HEK293 (cell line): ENCODE results near the gene SPTBN2.

ENCODE experiments used
- CTCF ChIA-PET: fragments of 350-600 bp; formaldehyde crosslinking; extraction: SDS; loops from one replicate; lab custom pipeline; 2021; ENCODE audit warnings: antibody characterized with exemption; lab: Yijun Ruan, JAX
- POLR2A ChIA-PET: fragments of 300-600 bp; formaldehyde crosslinking; extraction: SDS; loops from one replicate; lab custom pipeline; 2020; ENCODE audit warnings: antibody characterized with exemption, inconsistent platforms; lab: Yijun Ruan, JAX
- H3K27ac ChIP-seq: fragments of 200-500 bp; sonication (Bioruptor generic); 2 replicates; pipeline ENCODE4 v1.5.1; 2014; ENCODE audit warnings: low read depth, low read length, control low read depth, inconsistent platforms; ENCODE audit errors: extremely low read depth
- H3K36me3 ChIP-seq, 2 experiments: fragments of 200-500 bp in 1 of 2; sonication (Bioruptor generic) in 1 of 2; 1 replicate in 1 of 2; 2 replicates in 1 of 2; pipeline ENCODE4 v1.5.1; 2014 to 2017; ENCODE audit warnings: inconsistent platforms in 2 of 2, low read length in 2 of 2; ENCODE audit not compliant: control insufficient read depth in 2 of 2, insufficient read depth in 1 of 2
- H3K4me1 ChIP-seq: fragments of 200-500 bp; sonication (Bioruptor generic); 2 replicates; pipeline ENCODE4 v1.5.1; 2014; ENCODE audit warnings: mild to moderate bottlenecking, low read length, inconsistent platforms; ENCODE audit not compliant: control insufficient read depth, insufficient read depth
- H3K4me3 ChIP-seq: 2 replicates; pipeline ENCODE4 v1.5.1; 2011; ENCODE audit warnings: low read depth, mild to moderate bottlenecking, control low read depth, low read length, moderate library complexity
- H3K9me3 ChIP-seq: fragments of 200-500 bp; sonication (Bioruptor generic); 2 replicates; pipeline ENCODE4 v1.5.1; 2014; ENCODE audit warnings: low read depth, low read length, inconsistent platforms; ENCODE audit not compliant: control insufficient read depth, insufficient read depth
- EGR2 ChIP-seq: fragments of 450-650 bp; formaldehyde crosslinking; IDR thresholded peaks from 2 replicates; pipeline ENCODE4 v1.5.1; 2016; ENCODE audit warnings: low read depth, missing biosample characterization, missing genetic modification characterization
- KLF17 ChIP-seq: fragments of 450-650 bp; formaldehyde crosslinking; IDR thresholded peaks from 2 replicates; pipeline ENCODE4 v1.5.1; 2016; ENCODE audit warnings: missing biosample characterization, missing genetic modification characterization
- ZBTB10 ChIP-seq: fragments of 450-650 bp; formaldehyde crosslinking; IDR thresholded peaks from 2 replicates; pipeline ENCODE4 v1.5.1; 2016; ENCODE audit warnings: missing biosample characterization, missing genetic modification characterization
- ZFP37 ChIP-seq: fragments of 450-650 bp; formaldehyde crosslinking; IDR thresholded peaks from 2 replicates; pipeline ENCODE4 v1.5.1; 2016; ENCODE audit warnings: missing biosample characterization, missing genetic modification characterization
- ZNF140 ChIP-seq: fragments of 450-650 bp; formaldehyde crosslinking; IDR thresholded peaks from 2 replicates; pipeline ENCODE4 v1.5.1; 2016; ENCODE audit warnings: missing biosample characterization, missing genetic modification characterization
- ZNF155 ChIP-seq: fragments of 450-650 bp; formaldehyde crosslinking; IDR thresholded peaks from 2 replicates; pipeline ENCODE4 v1.5.1; 2016; ENCODE audit warnings: missing biosample characterization, missing genetic modification characterization
- ZNF18 ChIP-seq: fragments of 450-650 bp; formaldehyde crosslinking; IDR thresholded peaks from 2 replicates; pipeline ENCODE4 v1.5.1; 2016; ENCODE audit warnings: missing biosample characterization, missing genetic modification characterization
- ZNF19 ChIP-seq: fragments of 450-650 bp; formaldehyde crosslinking; IDR thresholded peaks from 2 replicates; pipeline ENCODE4; 2016; ENCODE audit warnings: missing biosample characterization, missing genetic modification characterization, low read depth
- ZNF223 ChIP-seq: fragments of 450-650 bp; formaldehyde crosslinking; IDR thresholded peaks from 2 replicates; pipeline ENCODE4 v1.5.1; 2016; ENCODE audit warnings: missing biosample characterization, missing genetic modification characterization
- ZNF274 ChIP-seq, 2 experiments: fragments of 200-500 bp in 1 of 2; fragments of 450-650 bp in 1 of 2; sonication (Bioruptor generic) in 1 of 2; formaldehyde crosslinking in 1 of 2; IDR thresholded peaks; 2 replicates each; pipeline versions ENCODE4 v1.5.1 to v1.6.1; 2014 to 2016; ENCODE audit warnings: borderline replicate concordance in 1 of 2, inconsistent platforms in 1 of 2, low read length in 1 of 2, missing biosample characterization in 1 of 2, missing genetic modification characterization in 1 of 2
- ZNF292 ChIP-seq: fragments of 450-650 bp; formaldehyde crosslinking; IDR thresholded peaks from 2 replicates; pipeline ENCODE4 v1.5.1; 2016; ENCODE audit warnings: low read depth, missing biosample characterization, missing genetic modification characterization, borderline replicate concordance
- ZNF354C ChIP-seq: fragments of 450-650 bp; formaldehyde crosslinking; IDR thresholded peaks from 2 replicates; pipeline ENCODE4 v1.5.1; 2016; ENCODE audit warnings: missing biosample characterization, missing genetic modification characterization, low read depth, borderline replicate concordance
- ZNF391 ChIP-seq: fragments of 450-650 bp; formaldehyde crosslinking; IDR thresholded peaks from 2 replicates; pipeline ENCODE4 v1.5.1; 2016; ENCODE audit warnings: low read depth, missing biosample characterization, missing genetic modification characterization, borderline replicate concordance
- ZNF423 ChIP-seq: fragments of 450-650 bp; formaldehyde crosslinking; IDR thresholded peaks from 2 replicates; pipeline ENCODE4 v1.5.1; 2016; ENCODE audit warnings: missing biosample characterization, missing genetic modification characterization
- ZNF501 ChIP-seq: fragments of 450-650 bp; formaldehyde crosslinking; IDR thresholded peaks from 2 replicates; pipeline ENCODE4 v1.5.1; 2016; ENCODE audit warnings: missing biosample characterization, missing genetic modification characterization
- ZNF510 ChIP-seq: fragments of 450-650 bp; formaldehyde crosslinking; IDR thresholded peaks from 2 replicates; pipeline ENCODE4 v1.5.1; 2018; ENCODE audit warnings: mild to moderate bottlenecking, missing genetic modification characterization, missing biosample characterization; ENCODE audit not compliant: insufficient replicate concordance
- ZNF596 ChIP-seq: fragments of 450-650 bp; IDR thresholded peaks from 2 replicates; pipeline ENCODE4 v1.5.0; 2018; ENCODE audit warnings: missing biosample characterization, mild to moderate bottlenecking, missing genetic modification characterization, moderate library complexity
- ZNF624 ChIP-seq: fragments of 450-650 bp; formaldehyde crosslinking; IDR thresholded peaks from 2 replicates; pipeline ENCODE4 v1.5.1; 2017; ENCODE audit warnings: missing biosample characterization, missing genetic modification characterization
- ZNF747 ChIP-seq: fragments of 450-650 bp; formaldehyde crosslinking; IDR thresholded peaks from 2 replicates; pipeline ENCODE4 v1.5.1; 2016; ENCODE audit warnings: missing biosample characterization, missing genetic modification characterization
- ZNF792 ChIP-seq: fragments of 450-650 bp; formaldehyde crosslinking; IDR thresholded peaks from 2 replicates; pipeline ENCODE4 v1.5.1; 2016; ENCODE audit warnings: missing biosample characterization, missing genetic modification characterization
- ZSCAN16 ChIP-seq: fragments of 450-650 bp; formaldehyde crosslinking; IDR thresholded peaks from 2 replicates; pipeline ENCODE4 v1.5.1; 2016; ENCODE audit warnings: missing biosample characterization, missing genetic modification characterization
- ZSCAN18 ChIP-seq: fragments of 450-650 bp; formaldehyde crosslinking; IDR thresholded peaks from 2 replicates; pipeline ENCODE4 v1.5.1; 2016; ENCODE audit warnings: missing biosample characterization, missing genetic modification characterization

Gene SPTBN2

GRCh38 chr11:66653123-66653522, 75.9 kb downstream of the SPTBN2 start:
- no peaks in the 10 kb centered on the region for H3K9me3 ChIP-seq
- no peaks in the 10 kb centered on the region for H3K4me1 ChIP-seq
- ChIA-PET CTCF (interaction anchor here (0.6 to 0.8 kb wide), 4 partner anchors 11 to 1661 kb away, joined by 3 read pairs; no protein-coding TSS in a partner anchor), POLR2A (interaction anchor here (1.3 to 1.8 kb wide), 3 partner anchors 9 to 25 kb away, joined by 4 to 8 read pairs (median 7); partner anchors contain the start of genes RBM4 and RBM4B)
- H3K36me3 ChIP-seq: peaks cover 28 to 43% of the 10 kb centered on the region in 2 experiments; a peak in 2 of 3 replicates
- H3K4me3 ChIP-seq: no peak overlapping the region
- TF ChIP-seq EGR2 (tag by site-specific recombination): peak; percentile 26; the same call in 1 of the 2 replicates
- TF ChIP-seq KLF17: no peak
- no peak overlapping the region for H3K27ac ChIP-seq

GRCh38 chr11:66652651-66653050, 76.4 kb downstream of the SPTBN2 start:
- TF ChIP-seq ZFP37 (no peak), ZNF274 (IDR thresholded peaks at IDR 0.05; ENCODE audit: low read length) (no peak), ZNF274 (tag by site-specific recombination; IDR thresholded peaks at IDR 0.05; ENCODE audit: borderline replicate concordance) (no peak), ZNF292 (tag by site-specific recombination) (no peak), ZSCAN16 (tag by site-specific recombination) (no peak), ZNF223 (no peak), ZNF624 (tag by site-specific recombination) (no peak), ZBTB10 (tag by site-specific recombination) (no peak), ZNF747 (tag by site-specific recombination) (no peak), ZNF391 (tag by site-specific recombination) (no peak), ZNF18 (tag by site-specific recombination) (no peak), ZNF140 (no peak), ZNF19 (tag by site-specific recombination) (no peak), ZNF354C (no peak), ZNF155 (tag by site-specific recombination) (no peak), ZNF510 (tag by site-specific recombination) (no peak), ZNF792 (tag by site-specific recombination) (no peak), ZNF501 (tag by site-specific recombination) (no peak), ZNF596 (tag by site-specific recombination) (no peak), ZSCAN18 (no peak), ZNF423 (tag by site-specific recombination) (no peak)
- no peaks in the 10 kb centered on the region for H3K4me1 ChIP-seq
- ChIA-PET CTCF (interaction anchor here (1.2 kb wide), 1 partner anchor 73 kb away, joined by 6 read pairs; no protein-coding TSS in a partner anchor), POLR2A (interaction anchor here (0.9 to 1.6 kb wide), 3 partner anchors 8 to 24 kb away, joined by 3 to 8 read pairs (median 4); partner anchors contain the start of gene RBM4)
- no peaks in the 10 kb centered on the region for H3K9me3 ChIP-seq
- H3K27ac ChIP-seq: no peak overlapping the region
- no peak overlapping the region for H3K4me3 ChIP-seq
- H3K36me3 ChIP-seq: peaks cover 24 to 45% of the 10 kb centered on the region in 2 experiments; a peak in 2 of 3 replicates
